HepG2 (cell line): ENCODE data around the gene DSCAML1. TPM values are rescaled to one million over a fixed set of nuclear protein-coding genes. Genes with fewer than 3 reads are reported as not detected.

Experiments used
- ATAC-seq: fragments of 200-7000 bp; cut with Tn5 transposase; 3 replicates; pipeline ENCODE4 v1.9.1; 2020; ENCODE audit warnings: mild to moderate bottlenecking, moderate library complexity
- BruUV-seq: library from RNA; stranded (reverse); fragments of 400-500 nt; replicated peaks from 2 replicates; lab custom pipeline; 2021; lab: Mats Ljungman, UMichigan
- CTCF ChIA-PET: fragments of 300-600 bp; formaldehyde crosslinking; extraction: SDS; loops from one replicate; lab custom pipeline; 2021; ENCODE audit warnings: low total read pairs, inconsistent platforms, low intra/inter-chr PET ratio; lab: Yijun Ruan, JAX
- POLR2A ChIA-PET: fragments of 350-600 bp; sonication (Branson Sonifier 250); formaldehyde crosslinking; loops from one replicate; lab custom pipeline; 2020; ENCODE audit warnings: antibody characterized with exemption, inconsistent platforms; lab: Yijun Ruan, JAX
- DNase-seq: peaks from one replicate; pipeline ENCODE4 v3.0.0-alpha.2; 2015; ENCODE audit warnings: low spot score
- FAIRE-seq: peaks from 3 replicates; lab custom pipeline; 2011; peaks lifted over from hg19 to GRCh38; lab: Jason Lieb, UNC
- H2AFZ ChIP-seq: one replicate; pipeline ENCODE4 v1.6.1; 2011; ENCODE audit warnings: low read length, inconsistent platforms
- H3K27ac ChIP-seq: fragments of 300-600 bp; 3 replicates; pipeline ENCODE4 v1.8.0; 2011; ENCODE audit warnings: mixed run types, mild to moderate bottlenecking, mixed read lengths, low read length, inconsistent platforms; ENCODE audit not compliant: insufficient read depth; ENCODE audit errors: extremely low read length
- H3K27me3 ChIP-seq, 2 experiments: fragments of 200-600 bp in 1 of 2; 2 replicates in 1 of 2; 3 replicates in 1 of 2; pipeline versions ENCODE4 v1.6.0 to v1.8.0; 2011; ENCODE audit warnings: low read length in 2 of 2, mild to moderate bottlenecking in 2 of 2, moderate library complexity in 2 of 2, inconsistent platforms in 1 of 2; ENCODE audit not compliant: insufficient read depth in 2 of 2, control insufficient read depth in 1 of 2
- H3K36me3 ChIP-seq, 2 experiments: fragments of 200-600 bp in 1 of 2; replicated peaks in 1 of 2; 2 replicates in 1 of 2; 3 replicates in 1 of 2; pipeline versions ENCODE4 v1.5.1 to v1.8.0; 2011; ENCODE audit warnings: low read length in 2 of 2, inconsistent platforms in 1 of 2; ENCODE audit not compliant: insufficient read depth in 2 of 2, control insufficient read depth in 1 of 2
- H3K4me1 ChIP-seq: 2 replicates; pipeline ENCODE4 v1.5.1; 2012; ENCODE audit warnings: low read length, inconsistent platforms; ENCODE audit not compliant: insufficient read depth
- H3K4me2 ChIP-seq: 2 replicates; pipeline ENCODE4 v1.6.0; 2011; ENCODE audit warnings: low read depth, low read length, inconsistent platforms
- H3K4me3 ChIP-seq, 3 experiments: fragments of 200-600 bp in 1 of 3; sonication (generic), shearing (Covaris generic) in 1 of 3; replicated peaks in 1 of 3; 2 replicates each; pipeline ENCODE4 v1.5.1; 2011 to 2016; ENCODE audit warnings: low read length in 3 of 3, inconsistent platforms in 2 of 3, low read depth in 2 of 3, mild to moderate bottlenecking in 2 of 3, control low read depth in 1 of 3, mixed read lengths in 1 of 3; ENCODE audit not compliant: insufficient read depth in 1 of 3
- H3K79me2 ChIP-seq: one replicate; pipeline ENCODE4 v1.6.1; 2011; ENCODE audit warnings: low read length, inconsistent platforms; ENCODE audit not compliant: insufficient read depth
- H3K9ac ChIP-seq: 2 replicates; pipeline ENCODE4 v1.6.0; 2011; ENCODE audit warnings: mild to moderate bottlenecking, low read depth, low read length, inconsistent platforms; ENCODE audit not compliant: insufficient read depth
- H3K9me3 ChIP-seq: 2 replicates; pipeline ENCODE4 v1.5.1; 2012; ENCODE audit warnings: mild to moderate bottlenecking, low read length
- H4K20me1 ChIP-seq: 2 replicates; pipeline ENCODE4 v1.6.0; 2011; ENCODE audit warnings: inconsistent platforms, mild to moderate bottlenecking, low read length, moderate library complexity; ENCODE audit not compliant: insufficient read depth
- AHR ChIP-seq: IDR thresholded peaks from 2 replicates; pipeline ENCODE4 v1.6.1; 2018; ENCODE audit warnings: missing genetic modification reagents, missing compliant biosample characterization
- HNF4A ChIP-seq: sonication (generic); formaldehyde crosslinking; IDR thresholded peaks from 2 replicates; pipeline ENCODE4 v1.4.0; 2020; ENCODE audit warnings: missing genetic modification reagents
- IRX3 ChIP-seq: sonication (generic); formaldehyde crosslinking; IDR thresholded peaks from 2 replicates; pipeline ENCODE4 v1.8.1; 2023; ENCODE audit warnings: mild to moderate bottlenecking, low read depth, missing genetic modification reagents, borderline replicate concordance
- KLF6 ChIP-seq: IDR thresholded peaks from 2 replicates; pipeline ENCODE4 v1.8.0; 2016; ENCODE audit warnings: missing biosample characterization, missing genetic modification reagents
- NR2F6 ChIP-seq, 2 experiments: IDR thresholded peaks; 2 replicates each; pipeline ENCODE4 v1.6.1; 2016; ENCODE audit warnings: antibody characterized with exemption in 1 of 2, mild to moderate bottlenecking in 1 of 2
- ZNF572 ChIP-seq: sonication (generic); formaldehyde crosslinking; IDR thresholded peaks from 2 replicates; pipeline ENCODE4 v1.5.1; 2020; ENCODE audit warnings: mild to moderate bottlenecking, missing genetic modification reagents
- ZNF713 ChIP-seq: sonication (generic); formaldehyde crosslinking; IDR thresholded peaks from 2 replicates; pipeline ENCODE4 v1.4.0; 2020; ENCODE audit warnings: mild to moderate bottlenecking, missing genetic modification reagents
- WGBS: methylation state at CpG from one replicate; pipeline ENCODE4 v1.1.6; 2017; ENCODE audit warnings: low lambda C conversion rate; 5-methylcytosine and 5-hydroxymethylcytosine counted together
- in situ Hi-C: cut with HindIII; loops from 2 replicates; pipeline ENCODE4 v1.10.0; 2017; ENCODE audit warnings: low pct_unique_long_range_greater_than_20kb; ENCODE audit not compliant: extremely low pct_ligation_motif_present
- intact Hi-C: fragments of 100-400 bp; cut with micrococcal nuclease; formaldehyde crosslinking; loops from one replicate; pipeline ENCODE4 v1.10.0; 2022; ENCODE audit not compliant: unreplicated experiment
- polyA plus RNA-seq, 8 experiments: library from polyadenylated mRNA; depleted of rRNA in 3 of 8; stranded (reverse) in 7 of 8; unstranded in 1 of 8; fragments of >200 nt; fragmentation: Illumina TruSeq in 4 of 8; extraction: Trizol in 4 of 8; gene quantifications; 2 replicates each; pipeline versions ENCODE4 v1.2.1 to v1.2.3, GENCODE V29; 2011 to 2016; ENCODE audit warnings: low read depth in 4 of 8, missing spikeins in 1 of 8, mixed read lengths in 1 of 8; ENCODE audit not compliant: insufficient read depth in 1 of 8
- total RNA-seq, 5 experiments: library from RNA; depleted of rRNA; stranded (reverse); fragments of >200 nt; fragmentation: Illumina TruSeq; extraction: Trizol; gene quantifications; 2 replicates each; pipeline ENCODE4 v1.2.3, GENCODE V29; 2016; ENCODE audit warnings: low read depth in 1 of 5
- TF ChIP-seq, protein P1 (sequence below): sonication (generic); formaldehyde crosslinking; IDR thresholded peaks from 2 replicates; pipeline ENCODE4 v1.5.0; 2020; ENCODE audit warnings: missing genetic modification reagents
- TF ChIP-seq, protein P2 (sequence below): sonication (generic); formaldehyde crosslinking; conservative IDR thresholded peaks from 2 replicates; pipeline ENCODE4 v1.8.0; 2022; ENCODE audit warnings: mild to moderate bottlenecking, moderate library complexity, missing genetic modification reagents

The DSCAML1 gene
- total and polyA plus RNA-seq, 2 of the 13 experiments (the other 11 are each of a cell fraction or from before 2014, with no cell fraction given): 0.29 to 0.40 TPM

DNA sequence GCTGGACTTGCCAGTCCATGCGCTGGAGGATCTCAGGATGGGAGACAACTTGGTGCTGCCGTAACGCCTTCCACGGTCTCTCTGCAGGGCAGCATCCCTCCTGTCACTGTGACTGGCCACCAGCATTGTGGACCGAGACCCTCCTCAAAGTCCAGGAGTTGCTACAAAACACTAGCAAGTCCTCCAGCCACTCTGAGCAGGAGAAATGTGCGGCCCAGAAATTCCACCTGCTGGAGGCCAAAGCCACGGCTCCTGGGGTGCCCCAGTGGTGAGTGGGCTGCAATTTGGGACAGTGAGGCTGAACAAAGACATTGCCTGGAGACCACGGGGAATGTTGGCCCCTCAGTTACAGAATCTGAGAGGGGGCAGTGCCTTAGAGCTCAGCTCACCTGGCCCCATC, 6.9 kb upstream of the DSCAML1 start:
- BruUV-seq: no TSS peak
- no peak for FAIRE-seq
- peaks cover 10% of the 10 kb centered on the region for H3K4me1 ChIP-seq
- no peak overlapping the region for H3K9ac ChIP-seq
- no peak overlapping the region for H3K27ac ChIP-seq
- no peak overlapping the region for H2AFZ ChIP-seq
- intact Hi-C loops: no loop called here
- H4K20me1 ChIP-seq: no peaks in the 10 kb centered on the region
- TF ChIP-seq ZNF713 (CRISPR knock-in tag) (no peak), KLF6 (CRISPR knock-in tag) (no peak)
- TF ChIP-seq, protein P1, sequence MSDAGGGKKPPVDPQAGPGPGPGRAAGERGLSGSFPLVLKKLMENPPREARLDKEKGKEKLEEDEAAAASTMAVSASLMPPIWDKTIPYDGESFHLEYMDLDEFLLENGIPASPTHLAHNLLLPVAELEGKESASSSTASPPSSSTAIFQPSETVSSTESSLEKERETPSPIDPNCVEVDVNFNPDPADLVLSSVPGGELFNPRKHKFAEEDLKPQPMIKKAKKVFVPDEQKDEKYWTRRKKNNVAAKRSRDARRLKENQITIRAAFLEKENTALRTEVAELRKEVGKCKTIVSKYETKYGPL: no peak
- TF ChIP-seq, protein P2, sequence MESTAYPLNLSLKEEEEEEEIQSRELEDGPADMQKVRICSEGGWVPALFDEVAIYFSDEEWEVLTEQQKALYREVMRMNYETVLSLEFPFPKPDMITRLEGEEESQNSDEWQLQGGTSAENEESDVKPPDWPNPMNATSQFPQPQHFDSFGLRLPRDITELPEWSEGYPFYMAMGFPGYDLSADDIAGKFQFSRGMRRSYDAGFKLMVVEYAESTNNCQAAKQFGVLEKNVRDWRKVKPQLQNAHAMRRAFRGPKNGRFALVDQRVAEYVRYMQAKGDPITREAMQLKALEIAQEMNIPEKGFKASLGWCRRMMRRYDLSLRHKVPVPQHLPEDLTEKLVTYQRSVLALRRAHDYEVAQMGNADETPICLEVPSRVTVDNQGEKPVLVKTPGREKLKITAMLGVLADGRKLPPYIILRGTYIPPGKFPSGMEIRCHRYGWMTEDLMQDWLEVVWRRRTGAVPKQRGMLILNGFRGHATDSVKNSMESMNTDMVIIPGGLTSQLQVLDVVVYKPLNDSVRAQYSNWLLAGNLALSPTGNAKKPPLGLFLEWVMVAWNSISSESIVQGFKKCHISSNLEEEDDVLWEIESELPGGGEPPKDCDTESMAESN (CRISPR knock-in tag): no peak
- 47% methylated on average over 5 of the region's 8 CpGs for WGBS
- in situ Hi-C loops: no loop called here
- DNase-seq: no peak
- no peaks in the 10 kb centered on the region for H3K9me3 ChIP-seq
- H3K4me3 ChIP-seq: no peak overlapping the region
- H3K4me2 ChIP-seq: no peak overlapping the region
- no peaks in the 10 kb centered on the region for H3K36me3 ChIP-seq
- H3K27me3 ChIP-seq: no peaks in the 10 kb centered on the region; a peak in 2 of 5 replicates
- ChIA-PET CTCF (interaction anchor here (1.8 kb wide), 1 partner anchor 14 kb away, joined by 8 read pairs; no protein-coding TSS in a partner anchor), POLR2A (no interaction called here)
- no peaks in the 10 kb centered on the region for H3K79me2 ChIP-seq
- no peak for ATAC-seq

DNA sequence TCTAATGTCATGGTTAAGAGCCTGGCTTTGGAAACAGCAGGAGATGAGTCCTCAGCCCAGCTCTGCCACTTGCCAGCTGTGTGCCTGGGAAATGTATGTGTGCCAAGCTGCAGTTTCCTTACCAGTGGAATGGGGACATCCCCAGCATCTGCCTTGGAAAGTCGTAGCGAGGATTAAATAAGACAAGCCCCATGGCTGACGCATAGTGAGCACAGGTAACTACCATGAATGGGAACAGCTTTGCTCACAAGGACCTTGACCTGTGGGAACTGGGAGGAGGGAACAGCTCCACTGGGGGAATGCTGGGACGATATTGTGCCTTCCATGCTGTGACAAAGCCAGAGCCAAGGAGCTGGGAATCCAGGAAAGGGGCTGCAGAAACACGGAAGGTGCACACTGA, 2.6 kb upstream of the DSCAML1 start:
- H2AFZ ChIP-seq: no peak overlapping the region
- no peaks in the 10 kb centered on the region for H3K36me3 ChIP-seq
- no peaks in the 10 kb centered on the region for H3K79me2 ChIP-seq
- no peak overlapping the region for H3K9ac ChIP-seq
- intact Hi-C loops: no loop called here
- in situ Hi-C loops: no loop called here
- H3K4me1 ChIP-seq: peaks cover 16% of the 10 kb centered on the region
- H3K4me2 ChIP-seq: no peak overlapping the region
- BruUV-seq: no TSS peak
- H3K4me3 ChIP-seq: no peak overlapping the region
- FAIRE-seq: no peak
- no peak overlapping the region for H3K27ac ChIP-seq
- H3K9me3 ChIP-seq: no peaks in the 10 kb centered on the region
- TF ChIP-seq IRX3 (CRISPR knock-in tag): no peak
- TF ChIP-seq ZNF572 (CRISPR knock-in tag): no peak
- peak; percentile 16; the same call in 1 of the 2 replicates for TF ChIP-seq HNF4A (CRISPR knock-in tag)
- TF ChIP-seq AHR (CRISPR knock-in tag): no peak
- no peak for TF ChIP-seq NR2F6 (IDR thresholded peaks at IDR 0.05)
- TF ChIP-seq NR2F6 (CRISPR knock-in tag; IDR thresholded peaks at IDR 0.05): peak; percentile 41; the same call in 1 of the 2 replicates
- 21% methylated on average over 5 of the region's 5 CpGs for WGBS
- DNase-seq: no peak
- peak; percentile 67 for ATAC-seq
- ChIA-PET POLR2A (no interaction called here), CTCF (interaction anchor here (1.1 kb wide), 1 partner anchor 18 kb away, joined by 3 read pairs; no protein-coding TSS in a partner anchor)
- no peaks in the 10 kb centered on the region for H4K20me1 ChIP-seq
- peaks cover 5 to 31% of the 10 kb centered on the region in 2 experiments; a peak in 4 of 5 replicates for H3K27me3 ChIP-seq
